ENCODE data around the gene TSPAN4.

Gene TSPAN4

DNA sequence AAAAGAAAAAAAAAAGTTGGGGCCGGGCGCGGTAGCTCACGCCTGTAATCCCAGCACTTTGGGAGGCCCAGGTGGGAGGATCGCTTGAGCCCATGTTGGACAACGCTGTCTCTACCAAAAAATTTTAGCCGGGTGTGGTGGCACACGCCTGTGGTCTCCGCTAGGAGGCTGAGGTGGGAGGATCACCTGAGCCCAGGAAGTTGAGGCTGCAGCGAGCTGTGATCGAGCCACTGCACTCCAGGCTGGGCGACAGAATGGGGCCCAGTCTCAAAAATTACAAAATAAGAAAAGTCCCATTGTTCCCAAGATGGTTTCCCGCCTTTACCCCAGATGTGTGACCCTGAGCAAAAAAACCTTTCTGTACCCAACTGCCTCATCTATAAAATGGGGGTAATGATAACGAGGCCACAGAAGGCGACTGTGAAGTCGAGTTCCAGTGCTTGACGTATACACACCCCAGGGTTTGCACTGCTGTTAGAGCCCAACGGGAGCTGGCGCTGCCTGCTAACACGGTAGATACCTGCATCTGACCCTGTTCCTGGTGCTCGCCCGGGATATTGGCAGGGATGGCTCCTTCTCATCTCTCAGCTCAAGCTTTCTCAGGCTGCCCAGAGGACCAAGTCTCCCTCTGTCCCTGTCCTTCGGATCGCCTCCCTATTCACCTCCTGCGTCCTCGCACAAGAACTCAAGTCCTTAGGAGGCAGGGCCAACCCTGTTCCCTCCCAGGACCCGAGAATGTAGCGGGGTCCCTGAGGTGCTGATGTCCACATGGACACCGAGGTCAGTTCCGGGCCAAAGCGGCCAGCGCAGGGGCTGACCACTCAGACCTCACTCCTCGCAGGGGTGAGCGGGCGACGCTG, 34.0 kb upstream of the TSPAN4 start:
- no peak for DNase-seq

DNA sequence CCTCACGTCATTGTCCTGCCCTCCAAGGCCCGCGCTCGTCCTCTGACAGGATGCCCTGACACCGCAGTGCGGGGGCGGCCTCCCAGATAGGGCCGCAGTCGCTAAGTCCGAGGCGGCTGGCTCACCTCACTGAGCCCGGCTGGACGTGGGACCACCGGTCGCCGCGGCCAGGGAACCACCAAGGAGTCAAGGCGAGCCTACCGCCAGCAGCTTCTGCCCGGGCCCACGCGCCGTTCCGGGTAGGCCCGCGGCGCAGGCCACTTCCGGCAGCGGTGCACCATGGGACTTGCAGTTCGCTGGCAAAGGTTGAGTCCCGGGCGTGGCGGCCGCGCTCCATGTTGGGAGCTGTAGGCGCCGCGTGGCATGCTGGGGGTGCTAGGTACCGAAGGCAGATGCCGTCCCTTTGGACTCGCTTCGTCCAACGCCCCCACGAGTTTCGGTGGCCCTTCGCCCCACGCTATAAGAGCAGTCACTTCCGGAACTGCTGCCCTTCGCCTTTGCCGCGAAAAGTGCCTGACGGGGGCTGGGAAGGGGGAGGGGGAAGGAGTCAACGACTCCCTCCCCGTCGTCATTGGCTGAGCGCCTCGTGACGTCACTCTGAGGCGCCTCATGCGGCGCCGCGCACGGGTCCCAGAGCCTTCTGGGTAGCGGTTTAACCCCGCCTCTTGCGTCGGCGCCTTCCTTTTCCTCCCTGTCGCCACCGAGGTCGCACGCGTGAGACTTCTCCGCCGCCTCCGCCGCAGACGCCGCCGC, 33.2 kb upstream of the TSPAN4 start, which contains the start of gene RPLP2:
RPLP2 (plus strand) TSS at position 681 of the 753 bp plus-strand sequence. CDS start 268 bp downstream, outside the sequence.
- DNase-seq, result peak; percentile 89

DNA sequence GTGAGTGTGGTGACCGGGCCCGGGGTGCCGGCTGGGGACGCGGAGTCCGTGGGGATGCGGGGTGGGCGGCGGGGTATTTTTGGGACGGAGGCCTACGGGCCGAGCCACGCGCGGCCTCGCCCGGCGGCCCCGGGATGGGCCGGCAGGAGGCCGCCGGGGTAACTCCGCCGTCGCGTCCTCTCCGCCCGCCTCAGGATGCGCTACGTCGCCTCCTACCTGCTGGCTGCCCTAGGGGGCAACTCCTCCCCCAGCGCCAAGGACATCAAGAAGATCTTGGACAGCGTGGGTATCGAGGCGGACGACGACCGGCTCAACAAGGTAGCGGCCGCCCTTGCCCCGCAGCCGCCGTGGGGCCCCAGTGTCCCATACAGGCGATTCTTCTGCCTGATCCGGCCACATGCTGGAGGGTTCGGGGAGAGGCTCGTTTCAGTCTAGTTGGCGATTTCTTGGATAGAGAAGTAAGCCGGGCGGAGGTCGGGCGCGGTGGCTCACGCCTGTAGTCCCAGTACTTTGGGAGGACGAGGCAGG, 32.5 kb upstream of the TSPAN4 start:
- no peak for DNase-seq

DNA sequence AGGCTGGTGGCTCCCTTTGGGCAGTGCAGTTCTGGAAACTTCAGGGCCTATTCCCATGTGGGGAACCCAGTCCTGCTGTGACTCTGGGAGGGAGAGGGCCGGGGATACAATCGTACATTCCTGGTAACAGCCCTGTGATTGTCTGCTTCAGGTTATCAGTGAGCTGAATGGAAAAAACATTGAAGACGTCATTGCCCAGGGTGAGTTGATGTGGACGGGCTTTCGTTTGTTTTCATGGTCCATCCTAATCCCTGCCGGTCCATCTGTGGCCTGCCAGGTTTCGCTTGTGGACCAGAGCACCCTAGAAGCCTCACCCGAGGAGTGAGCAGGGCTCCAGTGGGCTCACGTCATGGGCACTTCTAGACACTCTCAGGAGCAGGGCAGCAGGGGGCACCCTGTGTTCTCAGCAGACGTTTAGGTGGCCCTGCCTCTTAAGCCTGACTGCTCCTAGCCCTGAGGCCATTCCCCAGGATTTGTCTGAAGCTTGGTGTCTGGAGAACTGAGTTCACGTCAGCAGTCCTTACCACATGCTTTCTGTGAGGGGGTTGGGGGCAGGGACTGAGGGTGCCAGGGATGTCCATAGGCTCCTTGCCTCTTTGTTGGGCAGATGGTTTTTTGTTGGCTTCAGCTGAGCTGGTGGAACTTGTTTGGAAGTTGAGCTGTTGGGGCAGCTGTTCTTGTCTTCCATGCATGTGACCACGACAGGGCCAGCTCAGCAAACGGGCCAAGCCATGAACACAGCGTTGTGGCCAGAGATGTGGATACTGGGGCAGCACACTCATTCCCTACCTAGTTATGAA, 31.0 kb upstream of the TSPAN4 start:
- no peak for DNase-seq

DNA sequence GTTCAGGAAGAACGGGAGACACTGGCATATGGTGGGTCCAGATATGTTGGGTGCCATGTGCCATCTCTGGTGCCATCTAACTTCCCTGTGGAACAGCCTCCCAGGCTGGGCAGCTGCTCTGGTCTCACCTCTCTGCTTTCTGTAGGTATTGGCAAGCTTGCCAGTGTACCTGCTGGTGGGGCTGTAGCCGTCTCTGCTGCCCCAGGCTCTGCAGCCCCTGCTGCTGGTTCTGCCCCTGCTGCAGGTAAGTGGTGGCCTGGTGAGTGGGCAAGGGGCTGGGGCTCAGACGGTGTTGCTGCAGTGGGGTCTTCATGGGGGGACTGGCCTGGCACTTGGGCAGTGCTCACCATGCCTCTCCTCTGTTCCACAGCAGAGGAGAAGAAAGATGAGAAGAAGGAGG, 30.3 kb upstream of the TSPAN4 start:
- DNase-seq, result no peak

DNA sequence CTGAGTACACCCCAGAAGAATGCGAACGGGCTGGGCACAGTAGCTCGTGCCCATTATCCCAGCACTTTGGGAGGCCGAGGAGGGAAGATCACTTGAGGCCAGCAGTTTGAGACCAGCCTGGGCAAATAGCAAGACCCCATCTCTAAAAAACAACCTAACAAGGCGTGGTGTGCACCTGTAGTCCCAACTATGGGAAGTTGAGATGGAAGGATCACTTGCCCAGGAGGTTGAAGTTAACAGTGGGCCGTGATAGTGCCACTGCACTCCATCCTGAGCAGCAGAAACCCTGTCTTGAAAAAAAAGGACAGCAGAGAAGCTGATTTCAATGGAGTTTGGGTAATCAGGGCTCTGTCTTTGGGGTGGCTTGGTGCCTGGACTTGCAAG, 29.6 kb upstream of the TSPAN4 start:
- no peak for DNase-seq

DNA sequence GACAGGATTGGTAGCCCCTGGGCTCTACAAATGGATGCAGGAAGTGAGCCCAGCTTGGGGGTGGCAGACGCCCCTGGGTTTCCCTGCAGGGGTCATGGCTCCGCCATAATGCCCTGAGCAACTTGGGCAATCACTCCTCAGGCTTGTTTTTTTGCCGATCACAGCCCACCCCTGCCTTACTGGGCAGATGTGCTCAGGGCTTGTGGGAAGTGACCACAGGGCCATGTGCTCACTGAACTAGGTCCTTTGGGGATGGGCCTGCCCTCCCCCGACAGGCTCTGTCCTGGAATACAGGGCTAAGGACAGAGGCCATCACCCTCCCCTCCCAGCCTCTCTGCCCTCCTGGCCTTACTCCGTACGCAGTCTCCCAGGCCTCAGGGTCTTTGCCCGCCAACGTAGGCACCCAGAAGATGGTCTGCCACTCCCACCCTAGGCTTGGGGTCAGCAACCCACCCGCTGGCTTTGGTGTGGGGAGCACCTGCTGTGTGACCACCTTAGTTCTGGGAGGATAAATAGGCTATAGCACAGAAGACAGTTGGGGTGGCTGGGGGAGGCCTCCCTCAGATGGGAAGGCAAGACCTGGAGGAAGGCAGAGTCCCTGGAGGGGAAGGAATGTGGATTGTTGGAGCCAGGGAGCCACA, 29.1 kb upstream of the TSPAN4 start:
- no peak for DNase-seq

DNA sequence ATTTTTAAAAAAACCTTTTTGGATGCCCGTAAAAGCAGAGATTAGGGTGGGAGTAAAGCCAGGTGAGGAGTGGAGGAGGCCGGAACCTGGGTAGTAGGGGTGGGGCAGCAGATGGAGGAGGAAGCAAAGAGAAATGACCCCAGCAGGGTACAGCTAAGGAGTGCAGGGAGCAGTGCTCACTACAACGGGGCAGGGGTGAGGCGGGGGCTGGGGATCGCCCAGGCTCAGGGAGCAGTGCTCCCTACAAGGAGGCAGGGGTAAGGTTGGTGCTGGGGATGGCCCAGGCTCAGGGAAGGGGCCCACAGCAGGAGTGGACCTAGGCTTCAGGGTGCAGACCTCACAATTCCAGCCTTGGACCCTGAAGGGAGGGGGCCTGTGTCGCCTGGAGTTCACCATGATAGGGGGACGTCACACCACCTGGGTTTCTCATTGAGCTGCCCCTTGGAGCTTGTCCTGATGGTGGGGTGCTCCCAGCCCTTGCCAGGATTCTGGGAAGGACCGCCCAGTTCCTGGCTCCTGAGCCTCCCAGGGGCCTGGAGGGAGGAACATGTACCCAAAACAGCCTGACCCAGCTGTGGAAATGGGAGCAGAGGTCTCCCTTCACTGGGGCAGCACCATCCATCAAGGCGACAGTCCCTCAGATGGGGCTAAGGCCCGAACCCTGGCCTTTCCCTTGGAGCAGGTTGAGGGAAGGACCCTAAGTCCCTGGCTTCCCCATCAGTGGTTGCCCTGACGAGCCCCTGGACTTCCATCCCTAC, 26.8 kb upstream of the TSPAN4 start:
- no peak for DNase-seq

DNA sequence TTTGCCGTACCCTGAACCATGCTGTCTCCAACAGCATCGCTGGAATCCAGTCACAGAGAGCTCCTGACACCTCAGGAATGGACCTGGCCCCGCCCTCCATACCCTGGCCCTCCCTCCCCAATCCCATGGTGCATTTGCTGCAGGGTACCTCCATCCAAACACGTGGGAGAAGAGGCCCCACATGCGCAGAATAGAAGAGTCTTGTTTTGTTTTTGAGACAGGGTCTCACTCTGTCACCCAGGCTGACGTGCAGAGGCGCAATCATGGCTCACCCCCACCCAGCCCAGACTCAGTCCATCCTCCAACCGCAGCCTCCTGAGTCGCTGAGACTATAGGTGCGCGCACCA, 26.2 kb upstream of the TSPAN4 start:
- no peak for DNase-seq

DNA sequence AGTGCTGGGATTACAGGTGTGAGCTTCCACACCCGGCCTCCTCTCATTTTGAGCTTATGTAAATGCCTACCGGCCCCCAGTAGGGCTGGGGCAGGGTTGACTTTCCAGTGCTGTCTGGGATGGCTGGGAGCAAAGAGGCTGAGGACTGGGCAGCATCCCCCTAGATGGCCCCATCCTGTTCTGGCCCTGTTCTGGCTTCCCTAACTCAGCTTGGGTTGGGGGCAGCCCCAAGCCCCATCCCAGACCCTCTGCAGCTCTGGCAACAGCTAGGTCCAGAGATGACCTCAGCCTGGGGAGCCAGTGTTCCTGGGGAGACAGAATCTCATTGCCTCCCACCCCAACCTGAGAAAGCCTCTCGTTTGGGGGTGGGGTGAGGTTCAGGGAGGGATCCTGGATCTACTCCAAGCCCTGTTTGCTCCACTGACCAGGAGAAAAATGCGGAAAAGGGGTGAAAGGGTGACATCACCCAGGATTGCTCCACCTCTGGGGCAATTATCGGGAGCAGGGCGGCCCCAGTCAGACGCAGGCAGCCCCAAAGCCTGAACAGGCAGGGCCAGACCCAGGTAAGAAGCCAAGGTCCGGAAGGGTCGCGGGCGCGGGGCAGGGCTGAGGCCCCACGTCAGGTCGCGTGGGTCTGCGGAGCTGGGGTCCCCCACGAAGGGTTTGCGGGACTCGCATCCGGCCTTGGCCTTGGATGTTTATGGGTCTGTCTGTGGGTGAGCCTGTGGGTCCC, 24.1 kb upstream of the TSPAN4 start, which contains the start of gene PNPLA2:
PNPLA2 (plus strand) TSS at position 519 of the 733 bp plus-strand sequence. CDS start 805 bp downstream, outside the sequence.
- DNase-seq, result no peak

DNA sequence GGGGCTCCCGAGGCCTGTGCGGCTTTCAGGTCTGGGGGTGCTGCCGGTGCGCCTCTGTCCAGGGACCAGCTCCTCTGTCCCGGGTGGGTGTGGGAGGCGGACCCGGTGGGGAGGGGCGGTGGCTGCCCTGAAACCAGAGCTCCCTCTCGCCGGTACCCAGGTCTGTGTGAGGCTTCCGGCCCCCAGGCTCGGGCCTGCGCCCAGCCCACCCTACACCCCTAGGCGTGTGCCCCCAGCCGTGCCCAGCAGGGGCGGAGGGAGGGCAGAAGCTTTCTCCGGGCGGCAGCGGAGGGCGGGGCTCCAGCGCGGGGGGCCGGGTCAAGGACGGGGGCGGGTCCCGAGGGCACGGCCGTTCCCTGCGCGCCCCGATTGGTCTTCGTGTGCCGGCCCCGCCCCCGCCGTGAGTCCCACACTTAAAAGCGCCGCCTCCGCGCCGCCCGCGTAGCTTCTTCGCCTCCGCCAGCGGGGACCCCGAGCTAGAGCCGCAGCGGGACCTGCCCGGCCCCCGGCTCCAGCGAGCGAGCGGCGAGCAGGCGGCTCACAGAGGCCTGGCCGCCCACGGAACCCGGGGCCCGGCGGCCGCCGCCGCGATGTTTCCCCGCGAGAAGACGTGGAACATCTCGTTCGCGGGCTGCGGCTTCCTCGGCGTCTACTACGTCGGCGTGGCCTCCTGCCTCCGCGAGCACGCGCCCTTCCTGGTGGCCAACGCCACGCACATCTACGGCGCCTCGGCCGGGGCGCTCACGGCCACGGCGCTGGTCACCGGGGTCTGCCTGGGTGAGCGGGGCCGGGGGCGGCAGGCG, 23.3 kb upstream of the TSPAN4 start:
- peak; percentile 75 for DNase-seq

DNA sequence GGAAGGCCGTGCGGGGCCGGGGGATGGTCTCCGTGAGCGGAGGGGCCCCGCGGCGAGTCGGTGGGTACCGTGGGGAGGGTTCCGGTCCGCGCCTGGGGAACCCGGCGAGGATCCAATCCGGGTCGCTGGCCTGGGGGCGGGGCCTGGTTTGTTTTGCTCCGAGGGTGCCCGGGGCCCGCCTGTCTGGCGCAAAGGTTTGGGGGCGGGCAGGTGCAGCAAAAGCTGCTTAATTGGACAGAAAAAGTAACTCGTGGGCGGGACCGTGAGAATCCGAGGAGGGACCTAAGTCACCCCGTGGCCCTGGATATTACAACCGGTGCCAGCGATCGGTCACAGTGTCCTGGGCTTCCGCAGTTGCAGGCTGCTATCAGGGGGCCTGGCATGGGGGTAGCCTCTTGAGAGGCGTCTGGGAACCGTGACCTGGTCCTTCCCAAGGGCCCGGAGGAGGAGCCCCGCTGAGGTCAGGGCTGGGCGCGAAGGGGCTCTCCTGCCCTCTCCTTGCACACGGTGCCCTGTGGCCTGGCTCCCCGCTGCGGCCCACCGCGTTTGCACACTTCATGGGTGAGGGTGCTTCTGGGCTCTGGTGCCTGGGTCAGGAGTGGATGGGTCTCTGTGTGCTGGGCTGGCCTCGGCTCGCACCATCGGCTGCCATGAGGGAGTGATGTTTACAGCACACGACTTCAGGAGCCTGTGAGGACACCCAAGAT, 22.6 kb upstream of the TSPAN4 start:
- DNase-seq, result peak; percentile 68

DNA sequence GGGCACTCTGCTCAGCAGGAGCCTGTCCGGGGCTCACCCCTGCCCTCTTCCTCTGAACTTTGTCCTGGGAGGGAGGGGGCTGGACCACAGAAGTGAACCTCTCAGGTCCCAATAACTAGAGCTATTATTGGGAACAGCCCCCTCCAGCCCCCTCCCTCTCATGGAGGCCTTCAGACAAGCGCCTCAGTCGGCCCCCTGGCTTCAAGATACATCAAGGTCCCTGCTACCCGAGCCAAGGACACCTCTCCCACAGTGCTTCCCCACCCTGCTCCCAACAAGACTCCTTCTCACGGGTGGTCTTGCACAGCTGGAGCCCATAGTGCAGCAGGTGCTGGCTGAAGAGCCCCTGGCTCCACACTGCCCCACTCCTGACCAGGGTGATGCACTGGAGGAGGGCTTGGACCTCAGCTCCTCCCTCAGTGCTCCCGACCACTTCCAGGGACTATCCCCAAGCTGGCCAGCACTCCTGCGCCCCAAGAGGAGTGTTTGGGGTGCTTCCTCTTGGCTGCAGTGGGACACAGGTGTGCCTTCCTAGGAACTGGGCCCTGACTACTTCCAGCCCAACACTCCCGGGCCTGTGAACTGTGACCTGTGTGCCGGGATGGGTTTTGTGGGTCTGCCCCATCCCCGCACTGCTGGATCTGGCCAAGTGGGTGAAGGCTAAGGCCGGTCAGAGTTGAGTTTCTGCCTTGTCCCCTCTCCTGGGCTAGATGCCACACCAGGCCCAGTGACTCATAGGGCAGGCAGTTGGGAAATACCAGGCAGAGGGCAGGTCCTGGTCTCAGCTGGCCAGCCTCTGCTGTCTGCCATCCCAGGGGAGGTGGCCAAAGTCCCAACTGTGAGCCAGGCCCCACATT, 21.8 kb upstream of the TSPAN4 start:
- DNase-seq, result no peak

DNA sequence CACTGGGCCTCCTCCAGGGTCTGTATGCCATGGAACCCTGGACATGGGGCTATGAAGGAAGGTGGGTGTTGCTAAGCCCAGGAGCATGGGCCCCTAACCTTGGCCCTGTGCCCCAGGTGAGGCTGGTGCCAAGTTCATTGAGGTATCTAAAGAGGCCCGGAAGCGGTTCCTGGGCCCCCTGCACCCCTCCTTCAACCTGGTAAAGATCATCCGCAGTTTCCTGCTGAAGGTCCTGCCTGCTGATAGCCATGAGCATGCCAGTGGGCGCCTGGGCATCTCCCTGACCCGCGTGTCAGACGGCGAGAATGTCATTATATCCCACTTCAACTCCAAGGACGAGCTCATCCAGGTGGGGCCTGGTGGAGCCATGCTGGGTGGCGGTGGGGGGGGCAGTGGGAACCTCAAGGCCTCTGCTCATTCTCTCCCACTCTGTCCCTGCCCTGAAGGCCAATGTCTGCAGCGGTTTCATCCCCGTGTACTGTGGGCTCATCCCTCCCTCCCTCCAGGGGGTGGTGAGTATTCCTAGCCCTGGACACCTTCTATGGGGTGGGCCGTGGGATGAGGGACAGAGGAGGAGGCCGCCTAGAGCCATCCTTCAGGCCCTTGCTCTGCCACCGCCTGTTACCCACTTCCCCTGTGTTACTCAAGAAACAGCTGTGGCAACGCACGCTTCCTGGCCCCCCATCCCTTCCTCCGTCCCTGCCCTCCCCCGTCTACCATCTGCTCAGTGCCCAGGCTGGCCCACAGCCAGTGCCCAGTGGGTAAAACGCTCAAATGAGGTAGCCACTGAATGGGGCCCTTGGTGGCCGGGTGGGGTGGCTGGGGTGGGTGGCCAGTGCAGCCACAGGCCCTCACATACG, 20.9 kb upstream of the TSPAN4 start:
- DNase-seq, result no peak

DNA sequence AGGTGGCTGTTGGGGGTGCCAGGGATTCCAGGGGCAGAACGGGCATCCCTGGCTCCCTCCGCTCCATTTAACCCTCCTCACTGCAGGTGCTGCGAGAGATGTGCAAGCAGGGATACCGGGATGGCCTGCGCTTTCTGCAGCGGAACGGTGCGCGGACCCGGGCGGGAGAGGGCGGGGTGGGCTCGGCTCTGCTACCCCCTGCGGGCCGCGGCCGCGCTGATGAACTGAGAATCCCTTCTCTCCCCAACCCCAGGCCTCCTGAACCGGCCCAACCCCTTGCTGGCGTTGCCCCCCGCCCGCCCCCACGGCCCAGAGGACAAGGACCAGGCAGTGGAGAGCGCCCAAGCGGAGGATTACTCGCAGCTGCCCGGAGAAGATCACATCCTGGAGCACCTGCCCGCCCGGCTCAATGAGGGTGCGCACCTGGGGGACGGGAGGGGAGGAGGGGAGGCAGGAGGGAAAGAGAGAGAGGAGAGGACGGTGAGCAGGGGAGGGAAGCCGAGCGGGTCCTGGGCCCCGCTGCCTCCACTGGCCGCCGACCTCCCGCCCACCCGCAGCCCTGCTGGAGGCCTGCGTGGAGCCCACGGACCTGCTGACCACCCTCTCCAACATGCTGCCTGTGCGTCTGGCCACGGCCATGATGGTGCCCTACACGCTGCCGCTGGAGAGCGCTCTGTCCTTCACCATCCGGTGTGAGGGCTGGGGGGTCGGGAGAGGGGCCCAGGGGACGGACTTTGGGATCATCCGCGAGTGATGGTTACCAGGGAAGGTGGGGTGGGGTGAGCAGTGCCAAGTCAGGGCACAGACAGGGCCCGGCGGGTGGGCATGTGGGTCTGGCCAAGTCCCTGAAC, 19.0 kb upstream of the TSPAN4 start:
- DNase-seq, result no peak

DNA sequence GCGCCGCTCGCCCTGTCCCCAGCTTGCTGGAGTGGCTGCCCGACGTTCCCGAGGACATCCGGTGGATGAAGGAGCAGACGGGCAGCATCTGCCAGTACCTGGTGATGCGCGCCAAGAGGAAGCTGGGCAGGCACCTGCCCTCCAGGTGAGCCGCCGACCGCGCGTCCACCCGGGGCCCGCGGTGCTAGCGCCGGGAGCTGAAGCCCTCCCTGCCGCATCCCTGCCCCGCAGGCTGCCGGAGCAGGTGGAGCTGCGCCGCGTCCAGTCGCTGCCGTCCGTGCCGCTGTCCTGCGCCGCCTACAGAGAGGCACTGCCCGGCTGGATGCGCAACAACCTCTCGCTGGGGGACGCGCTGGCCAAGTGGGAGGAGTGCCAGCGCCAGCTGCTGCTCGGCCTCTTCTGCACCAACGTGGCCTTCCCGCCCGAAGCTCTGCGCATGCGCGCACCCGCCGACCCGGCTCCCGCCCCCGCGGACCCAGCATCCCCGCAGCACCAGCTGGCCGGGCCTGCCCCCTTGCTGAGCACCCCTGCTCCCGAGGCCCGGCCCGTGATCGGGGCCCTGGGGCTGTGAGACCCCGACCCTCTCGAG, 18.3 kb upstream of the TSPAN4 start:
- no peak for DNase-seq

Measured in NCI-H2107 (cell line).